ENCODE measurements around the gene SDK1. TPM values are rescaled to one million over a fixed set of nuclear protein-coding genes. Genes with fewer than 3 reads are reported as not detected.

Gene SDK1
- total and polyA plus RNA-seq, 2 of the 8 experiments (the other 6 are each of a cell fraction or from before 2014, with no cell fraction given): 3.3 to 7.2 TPM

DNA sequence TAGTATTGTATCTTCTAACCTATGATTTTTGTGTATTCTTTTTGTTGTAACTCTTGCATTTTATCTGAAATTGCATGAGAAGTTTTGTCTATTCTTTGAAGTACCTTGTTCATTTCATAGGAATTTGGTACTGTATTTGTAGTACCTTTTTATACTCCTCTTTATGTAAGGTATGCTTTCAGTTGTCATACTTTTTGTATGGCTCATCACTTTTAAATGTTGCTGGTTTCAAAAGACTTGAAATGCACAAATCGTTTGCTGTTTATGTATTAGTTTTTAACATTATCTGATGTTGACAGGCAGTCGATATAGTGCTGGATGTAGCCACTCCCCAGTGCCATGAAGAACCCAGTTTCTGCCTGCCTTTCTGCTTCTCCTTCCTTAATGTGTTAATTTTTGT, 158.1 kb downstream of the SDK1 start:
- Histone ChIP-seq H4K20me1 (replicated peaks in 1 of 2; ENCODE audit: control insufficient read depth in 1 of 2, insufficient read depth in 2 of 2, low read length in 2 of 2) (no peaks in the 10 kb centered on the region), H2AFZ (ENCODE audit: low read length) (no peak overlapping the region), H2BK15ac (ENCODE audit: low read length) (no peak overlapping the region), H3K79me1 (ENCODE audit: low read depth, low read length) (0 out of 2 replicates have a peak, but pooled peaks cover 3% of the 10 kb centered on the region), H2BK12ac (ENCODE audit: low read depth, low read length) (no peak overlapping the region), H3K56ac (replicated peaks; ENCODE audit: insufficient read length, low read depth, low read length) (no peak overlapping the region), H3K9ac (replicated peaks in 1 of 4; ENCODE audit: extremely low read depth in 1 of 4, low read depth in 3 of 4, low read length in 3 of 4) (no peak overlapping the region), H3K14ac (ENCODE audit: insufficient read length) (no peak overlapping the region), H3K9me3 (ENCODE audit: insufficient read depth in 2 of 2, low read depth in 1 of 2, low read length in 1 of 2) (no peaks in the 10 kb centered on the region), H4K8ac (ENCODE audit: extremely low read depth, insufficient read depth, low read length) (no peak overlapping the region), H3K4me1 (replicated peaks in 1 of 4; ENCODE audit: control insufficient read depth in 3 of 4, insufficient read depth in 4 of 4, low read length in 3 of 4) (no peaks in the 10 kb centered on the region), H3K4me3 (ENCODE audit: extremely low read depth in 1 of 4, insufficient read depth in 2 of 4, low read depth in 3 of 4, low read length in 4 of 4) (no peak overlapping the region), H2BK20ac (ENCODE audit: low read length) (no peak overlapping the region), H3K79me2 (ENCODE audit: control insufficient read depth in 1 of 2, insufficient read depth in 2 of 2, low read length in 2 of 2) (no peaks in the 10 kb centered on the region), H4K5ac (ENCODE audit: insufficient read length, low read depth, low read length) (no peak overlapping the region), H2BK5ac (ENCODE audit: low read depth, low read length) (no peak overlapping the region), H3K27me3 (replicated peaks in 1 of 4; ENCODE audit: control insufficient read depth in 3 of 4, extremely low read depth in 1 of 4, insufficient read depth in 3 of 4, low read length in 3 of 4) (no peaks in the 10 kb centered on the region), H3K23ac (ENCODE audit: insufficient read length) (no peak overlapping the region), H3K23me2 (ENCODE audit: low read depth, low read length) (no peaks in the 10 kb centered on the region), H2BK120ac (replicated peaks; ENCODE audit: low read depth, low read length) (no peak overlapping the region), H3K4me2 (ENCODE audit: insufficient read depth in 1 of 2, low read depth in 2 of 2, low read length in 2 of 2) (no peak overlapping the region), H4K91ac (replicated peaks; ENCODE audit: insufficient read length, low read length) (no peak overlapping the region), H3K4ac (replicated peaks; ENCODE audit: insufficient read length, low read depth, low read length) (no peak overlapping the region), H2AK5ac (ENCODE audit: low read depth, low read length) (no peak overlapping the region), H3K18ac (ENCODE audit: extremely low read depth, low read length) (no peak overlapping the region), H3K27ac (ENCODE audit: low read depth, low read length) (no peak overlapping the region), H3K36me3 (ENCODE audit: control insufficient read depth in 2 of 4, insufficient read depth in 4 of 4, low read length in 3 of 4) (no peaks in the 10 kb centered on the region)
- no peak for FAIRE-seq
- TF ChIP-seq, protein P1, sequence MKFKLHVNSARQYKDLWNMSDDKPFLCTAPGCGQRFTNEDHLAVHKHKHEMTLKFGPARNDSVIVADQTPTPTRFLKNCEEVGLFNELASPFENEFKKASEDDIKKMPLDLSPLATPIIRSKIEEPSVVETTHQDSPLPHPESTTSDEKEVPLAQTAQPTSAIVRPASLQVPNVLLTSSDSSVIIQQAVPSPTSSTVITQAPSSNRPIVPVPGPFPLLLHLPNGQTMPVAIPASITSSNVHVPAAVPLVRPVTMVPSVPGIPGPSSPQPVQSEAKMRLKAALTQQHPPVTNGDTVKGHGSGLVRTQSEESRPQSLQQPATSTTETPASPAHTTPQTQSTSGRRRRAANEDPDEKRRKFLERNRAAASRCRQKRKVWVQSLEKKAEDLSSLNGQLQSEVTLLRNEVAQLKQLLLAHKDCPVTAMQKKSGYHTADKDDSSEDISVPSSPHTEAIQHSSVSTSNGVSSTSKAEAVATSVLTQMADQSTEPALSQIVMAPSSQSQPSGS (IDR thresholded peaks at IDR 0.05; ENCODE audit: low read length): no peak
- TF ChIP-seq TCF12 (IDR thresholded peaks at IDR 0.05; ENCODE audit: low read depth, low read length) (no peak), GTF2F1 (IDR thresholded peaks at IDR 0.05; ENCODE audit: borderline replicate concordance, low read depth, low read length) (no peak), POU5F1 (IDR thresholded peaks at IDR 0.05; ENCODE audit: low read depth, low read length) (no peak), YY1 (IDR thresholded peaks at IDR 0.05; ENCODE audit: low read depth, low read length) (no peak), RFX5 (IDR thresholded peaks at IDR 0.05; ENCODE audit: borderline replicate concordance, low read depth, low read length) (no peak), ASH2L (IDR thresholded peaks at IDR 0.05; ENCODE audit: low read length) (no peak), SRF (IDR thresholded peaks at IDR 0.05; ENCODE audit: low read depth, low read length) (no peak), TAF1 (IDR thresholded peaks at IDR 0.05; ENCODE audit: low read depth, low read length) (no peak), RBBP5 (IDR thresholded peaks at IDR 0.05; ENCODE audit: borderline replicate concordance, low read depth, low read length) (no peak)
- TF ChIP-seq, protein P2, sequence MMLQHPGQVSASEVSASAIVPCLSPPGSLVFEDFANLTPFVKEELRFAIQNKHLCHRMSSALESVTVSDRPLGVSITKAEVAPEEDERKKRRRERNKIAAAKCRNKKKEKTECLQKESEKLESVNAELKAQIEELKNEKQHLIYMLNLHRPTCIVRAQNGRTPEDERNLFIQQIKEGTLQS (IDR thresholded peaks at IDR 0.05; ENCODE audit: insufficient read depth, low read depth, low read length): no peak
- WGBS, 2 experiments (ENCODE audit: extremely low coverage in 1 of 2, insufficient coverage in 1 of 2, insufficient read length in 1 of 2, insufficient replicate concordance in 2 of 2, low coverage in 1 of 2, low lambda C conversion rate in 2 of 2, missing lambda C conversion rate in 1 of 2): 83% methylated on average over 2 of the region's 2 CpGs; no CpG with 5 or more reads in 1 of the 2 experiments
- ChIA-PET POLR2A (ENCODE audit: partially characterized antibody) (no interaction called here), CTCF (ENCODE audit: partially characterized antibody) (no interaction called here)
- DNase-seq (ENCODE audit: low read depth in 1 of 2, low spot score in 2 of 2): no peak
